ENCODE measurements around the gene RAD51B.

Gene RAD51B

GRCh38 chr14:68669603-68670358, 850.2 kb downstream of the RAD51B start:
- no peak for DNase-seq (ENCODE audit: low spot score)

DNA sequence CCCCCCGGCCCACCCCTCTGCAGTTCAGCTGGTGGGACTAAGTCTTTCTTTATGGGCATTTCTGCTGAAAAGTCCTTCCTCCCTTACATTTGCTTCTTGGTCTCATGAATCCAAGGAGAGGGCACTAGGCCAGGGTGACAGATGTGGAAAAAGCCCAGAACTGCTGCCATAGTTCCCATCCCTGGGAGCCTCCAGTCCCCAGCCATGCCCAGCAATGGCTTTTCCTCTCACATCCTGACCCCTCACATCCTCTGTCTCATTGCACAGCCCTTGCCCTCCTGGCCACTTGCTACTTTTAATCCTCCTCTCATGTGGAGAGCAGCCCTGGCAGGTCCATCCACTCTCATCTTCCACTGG, 850.8 kb downstream of the RAD51B start:
- no peak for DNase-seq (ENCODE audit: low spot score)

GRCh38 chr14:68671909-68672308, 852.3 kb downstream of the RAD51B start:
- DNase-seq (ENCODE audit: low spot score), result no peak

DNA sequence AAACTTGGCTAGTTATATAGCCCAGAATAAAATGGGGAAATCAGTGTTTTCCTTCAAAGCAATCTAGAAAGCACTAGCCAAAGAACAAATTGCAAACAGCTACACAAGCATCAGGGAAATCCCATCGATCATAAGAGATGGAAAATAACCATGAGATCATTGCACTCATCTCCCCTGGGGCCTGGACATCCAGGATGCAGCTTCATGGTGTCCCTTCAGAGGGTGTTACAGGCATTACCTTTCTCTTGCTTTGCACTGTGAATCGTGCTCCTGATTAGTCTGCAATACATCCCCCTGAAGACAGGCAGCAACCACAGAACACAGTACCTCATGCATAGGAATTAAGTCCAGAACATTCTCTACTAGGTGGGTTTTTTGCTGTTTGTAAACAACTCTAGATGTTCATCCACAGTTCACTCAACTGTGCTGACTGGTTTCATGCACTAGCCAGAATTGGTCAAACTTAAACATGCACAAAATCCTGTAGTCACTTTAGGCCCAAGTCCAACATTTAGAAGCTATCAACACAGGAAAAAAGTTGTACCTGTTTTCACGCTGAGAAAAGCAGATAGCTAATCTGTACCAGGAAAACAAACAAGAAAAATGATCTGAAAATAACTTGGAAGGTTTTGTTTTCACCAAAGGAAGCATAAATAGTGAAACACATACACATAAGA, 853.2 kb downstream of the RAD51B start:
- DNase-seq (ENCODE audit: low spot score), result no peak

GRCh38 chr14:68673464-68673863, 853.9 kb downstream of the RAD51B start:
- DNase-seq (ENCODE audit: low spot score), result no peak

DNA sequence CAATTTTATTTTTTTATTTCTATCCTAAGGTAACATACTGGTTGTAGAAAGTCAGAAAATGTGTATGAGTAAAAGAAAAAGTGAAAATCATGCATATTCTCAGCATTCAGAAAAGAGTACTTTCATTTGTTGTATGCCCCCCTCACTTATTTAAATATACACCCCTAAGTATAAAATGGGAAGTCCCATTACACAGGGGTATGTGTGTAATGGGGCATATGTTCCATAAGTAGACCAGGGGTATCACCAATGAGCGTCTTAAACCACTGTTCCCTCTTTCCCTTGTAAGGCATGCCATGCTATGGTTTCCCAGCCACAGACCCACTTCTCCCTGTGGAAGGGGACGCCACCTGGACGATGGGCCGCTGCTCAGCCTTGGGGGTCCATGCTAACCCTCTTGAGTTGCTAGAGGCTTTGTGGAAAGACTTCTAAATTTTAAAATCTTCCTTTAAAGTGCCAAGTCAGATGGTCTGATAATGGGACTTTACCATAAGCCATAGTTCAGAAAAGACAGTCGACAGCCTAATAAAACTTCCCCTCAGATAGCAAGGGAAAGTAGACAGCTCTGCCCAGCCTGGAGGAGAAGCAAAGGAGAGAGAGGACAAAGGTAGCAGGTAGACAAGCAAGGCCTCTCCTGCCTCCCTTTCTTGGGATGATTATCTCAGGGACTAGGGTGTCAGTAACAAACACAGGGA, 855.1 kb downstream of the RAD51B start:
- no peak for DNase-seq (ENCODE audit: low spot score)

- DNase-seq (ENCODE audit: low spot score), result no peak
These were observed 855.6 kb downstream of the RAD51B start for GRCh38 chr14:68675233-68675577.

DNA sequence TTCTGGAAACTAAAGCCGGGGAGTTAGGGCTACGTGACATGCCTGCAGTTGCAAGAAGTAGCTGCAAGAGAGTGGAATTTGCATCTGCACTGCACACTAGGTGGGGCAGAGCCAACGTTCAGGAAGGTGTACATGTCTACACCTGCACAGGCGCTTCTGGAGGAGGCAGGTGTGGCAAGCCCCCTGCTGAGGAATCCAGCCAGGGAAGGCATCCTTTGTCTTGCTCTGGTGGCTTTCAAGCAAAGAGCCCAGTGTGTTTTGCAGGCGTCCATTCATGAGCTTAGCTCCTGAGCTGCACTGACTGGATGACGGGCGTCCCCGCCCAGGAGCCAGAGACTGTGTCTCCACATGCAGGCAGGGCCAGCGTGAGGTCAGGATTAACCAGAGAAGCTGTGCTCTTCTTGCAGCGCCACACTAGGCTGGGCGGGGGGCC, 856.9 kb downstream of the RAD51B start:
- no peak for DNase-seq (ENCODE audit: low spot score)

- no peak for DNase-seq (ENCODE audit: low spot score)
These were observed 857.9 kb downstream of the RAD51B start for GRCh38 chr14:68677476-68677875.

DNA sequence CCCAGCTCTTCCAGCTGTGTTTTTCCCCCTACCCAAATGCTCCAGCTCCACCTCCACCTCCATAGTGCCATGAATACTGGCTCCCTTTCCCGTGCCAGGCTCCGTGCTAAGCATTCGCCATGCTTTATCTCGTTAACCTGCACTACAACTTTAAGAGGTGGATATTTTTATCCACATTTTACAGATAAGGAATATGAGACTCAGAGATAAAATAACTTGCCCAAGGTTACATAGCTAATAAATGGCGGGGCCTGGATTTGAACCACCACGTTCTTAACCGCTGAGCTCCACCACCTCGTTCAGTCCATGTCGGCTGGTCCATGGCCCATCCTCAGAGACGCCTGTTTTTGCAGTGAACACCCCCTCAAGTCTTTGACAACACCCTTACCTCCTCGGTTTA, 858.3 kb downstream of the RAD51B start:
- no peak for DNase-seq (ENCODE audit: low spot score)

GRCh38 chr14:68678471-68678870, 858.9 kb downstream of the RAD51B start:
- DNase-seq (ENCODE audit: low spot score), result no peak

- no peak for DNase-seq (ENCODE audit: low spot score)
These were observed 859.7 kb downstream of the RAD51B start for GRCh38 chr14:68679301-68679700.

GRCh38 chr14:68679746-68680467, 860.3 kb downstream of the RAD51B start:
- no peak for DNase-seq (ENCODE audit: low spot score)

- no peak for DNase-seq (ENCODE audit: low spot score)
These were observed 861.0 kb downstream of the RAD51B start for GRCh38 chr14:68680541-68681051.

- no peak for DNase-seq (ENCODE audit: low spot score)
These were observed 861.9 kb downstream of the RAD51B start for GRCh38 chr14:68681256-68682011.

DNA sequence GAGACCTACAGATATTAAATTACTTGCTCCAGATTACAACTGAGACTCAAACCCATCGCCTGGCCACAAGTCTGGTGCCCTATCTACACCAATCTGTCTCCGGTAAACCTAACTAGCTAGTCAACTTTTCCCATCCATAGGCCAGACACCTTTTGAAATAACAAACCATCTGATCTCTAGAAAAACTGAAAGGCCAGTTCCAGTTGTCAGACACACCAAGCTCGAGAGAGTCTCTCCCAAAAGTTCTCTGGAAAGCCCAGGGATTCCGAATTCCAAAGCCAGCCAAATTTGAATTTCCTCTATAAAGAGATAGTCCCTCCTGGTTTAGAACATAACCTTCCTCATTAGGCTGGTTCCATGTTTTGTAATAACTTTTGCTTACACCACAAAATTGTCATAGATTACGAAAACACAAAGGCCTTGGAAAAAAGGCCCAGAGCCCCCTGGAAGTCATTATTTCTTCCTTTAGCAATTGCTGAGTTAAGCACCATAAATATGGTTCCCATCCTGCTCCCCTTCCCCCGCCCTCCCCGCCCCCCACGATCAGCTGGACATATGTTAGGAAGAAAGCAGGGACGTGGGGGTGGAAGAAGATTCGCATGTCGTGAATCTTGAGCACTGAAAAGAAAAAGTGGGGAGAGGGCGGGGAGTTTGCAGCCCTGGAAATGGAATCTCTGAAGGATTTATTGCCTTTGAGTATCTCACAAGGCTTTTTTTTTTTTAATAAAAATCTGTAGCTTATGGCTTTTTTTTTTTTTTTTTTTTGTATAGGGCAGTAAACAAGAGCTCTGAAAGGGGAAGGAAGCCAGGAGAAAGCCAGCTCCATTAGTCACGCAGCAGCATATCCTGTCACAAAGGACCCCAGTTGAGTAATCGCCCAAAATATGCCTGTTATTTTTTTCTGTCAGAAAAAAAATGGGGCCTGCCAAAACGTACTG, 862.9 kb downstream of the RAD51B start:
- DNase-seq (ENCODE audit: low spot score), result peak; percentile 45

GRCh38 chr14:68683326-68683725, 863.7 kb downstream of the RAD51B start:
- DNase-seq (ENCODE audit: low spot score), result peak; percentile 50

- DNase-seq (ENCODE audit: low spot score), result no peak
These were observed 865.2 kb downstream of the RAD51B start for GRCh38 chr14:68684466-68685418.

All from globus pallidus (tissue), 1 donor.